ENCODE results near the gene SF3B4. TPM values are rescaled to one million over a fixed set of nuclear protein-coding genes. Genes with fewer than 3 reads are reported as not detected.

The SF3B4 gene
- total RNA-seq, 1 experiment from 2014 or later = 120 TPM

DNA sequence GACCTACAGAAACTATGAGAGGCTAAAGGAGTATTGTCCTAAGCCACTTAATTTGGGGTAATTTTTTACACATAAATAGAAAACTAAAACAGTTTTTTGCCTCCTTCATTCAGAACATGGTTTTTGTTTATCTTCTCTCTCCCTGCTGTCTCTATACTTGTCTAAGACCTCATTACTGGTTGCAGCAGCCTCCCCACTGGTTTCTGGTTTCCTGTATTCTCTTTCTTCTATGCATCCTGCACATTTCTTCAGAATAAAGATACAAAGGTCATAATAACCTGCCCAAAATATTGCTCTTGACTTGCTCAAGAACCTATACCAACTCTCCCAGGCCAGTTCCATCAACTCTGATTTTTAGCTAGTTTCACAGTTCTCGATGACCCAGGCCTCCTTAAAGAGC is 48.0 kb downstream of the SF3B4 start:
- Histone ChIP-seq H3K27me3 (ENCODE audit: control insufficient read depth, insufficient read depth, low read length) (no peaks in the 10 kb centered on the region), H3K9me3 (ENCODE audit: control insufficient read depth, insufficient read depth, low read depth, low read length) (no peaks in the 10 kb centered on the region), H3K4me1 (ENCODE audit: control insufficient read depth, insufficient read depth, low read length) (peaks cover 10% of the 10 kb centered on the region; the same call in 1 of the 2 replicates), H3K36me3 (ENCODE audit: control insufficient read depth, insufficient read depth, low read length) (no peaks in the 10 kb centered on the region), H3K27ac (ENCODE audit: low read length) (no peak overlapping the region; the same call in 1 of the 2 replicates), H3K4me3 (ENCODE audit: low read depth in 2 of 2, low read length in 2 of 2) (no peak overlapping the region)
- intact Hi-C loops (cut with micrococcal nuclease; ENCODE audit: unreplicated experiment) = no loop called here
- POLR2A ChIA-PET = no interaction called here
- no peak for TF ChIP-seq TCF7L2 (IDR thresholded peaks at IDR 0.05; ENCODE audit: low read depth, low read length)
- no peak for TF ChIP-seq REST (IDR thresholded peaks at IDR 0.05; ENCODE audit: insufficient read depth in 1 of 2, low read depth in 2 of 2, low read length in 1 of 2)
- TF ChIP-seq, protein P1, sequence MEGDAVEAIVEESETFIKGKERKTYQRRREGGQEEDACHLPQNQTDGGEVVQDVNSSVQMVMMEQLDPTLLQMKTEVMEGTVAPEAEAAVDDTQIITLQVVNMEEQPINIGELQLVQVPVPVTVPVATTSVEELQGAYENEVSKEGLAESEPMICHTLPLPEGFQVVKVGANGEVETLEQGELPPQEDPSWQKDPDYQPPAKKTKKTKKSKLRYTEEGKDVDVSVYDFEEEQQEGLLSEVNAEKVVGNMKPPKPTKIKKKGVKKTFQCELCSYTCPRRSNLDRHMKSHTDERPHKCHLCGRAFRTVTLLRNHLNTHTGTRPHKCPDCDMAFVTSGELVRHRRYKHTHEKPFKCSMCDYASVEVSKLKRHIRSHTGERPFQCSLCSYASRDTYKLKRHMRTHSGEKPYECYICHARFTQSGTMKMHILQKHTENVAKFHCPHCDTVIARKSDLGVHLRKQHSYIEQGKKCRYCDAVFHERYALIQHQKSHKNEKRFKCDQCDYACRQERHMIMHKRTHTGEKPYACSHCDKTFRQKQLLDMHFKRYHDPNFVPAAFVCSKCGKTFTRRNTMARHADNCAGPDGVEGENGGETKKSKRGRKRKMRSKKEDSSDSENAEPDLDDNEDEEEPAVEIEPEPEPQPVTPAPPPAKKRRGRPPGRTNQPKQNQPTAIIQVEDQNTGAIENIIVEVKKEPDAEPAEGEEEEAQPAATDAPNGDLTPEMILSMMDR (IDR thresholded peaks at IDR 0.05) = no peak
- TF ChIP-seq SIN3A (IDR thresholded peaks at IDR 0.05; ENCODE audit: borderline replicate concordance, insufficient read depth, low read depth, low read length) = no peak
- DNase-seq (ENCODE audit: low read depth, low spot score) (no peak), ATAC-seq (no peak)
- no TSS peak for BruUV-seq (replicated peaks)
- CTCF ChIA-PET = no interaction called here
- in situ Hi-C loops (cut with HindIII; ENCODE audit: low pct_unique_long_range_greater_than_20kb, low sequenced_read_pairs) = no loop called here

GRCh38 chr1:149877211-149877946 is 50.2 kb downstream of the SF3B4 start:
- Histone ChIP-seq H3K27me3 (ENCODE audit: control insufficient read depth, insufficient read depth, low read length) (no peaks in the 10 kb centered on the region), H3K36me3 (ENCODE audit: control insufficient read depth, insufficient read depth, low read length) (no peaks in the 10 kb centered on the region), H3K9me3 (ENCODE audit: control insufficient read depth, insufficient read depth, low read depth, low read length) (no peaks in the 10 kb centered on the region), H3K27ac (ENCODE audit: low read length) (no peak overlapping the region), H3K4me1 (ENCODE audit: control insufficient read depth, insufficient read depth, low read length) (no peaks in the 10 kb centered on the region), H3K4me3 (ENCODE audit: low read depth in 2 of 2, low read length in 2 of 2) (no peak overlapping the region)
- BruUV-seq (replicated peaks) = no TSS peak
- POLR2A ChIA-PET = no interaction called here
- in situ Hi-C loops (cut with HindIII; ENCODE audit: low pct_unique_long_range_greater_than_20kb, low sequenced_read_pairs) (no loop called here), intact Hi-C loops (cut with micrococcal nuclease; ENCODE audit: unreplicated experiment) (no loop called here)
- TF ChIP-seq REST (IDR thresholded peaks at IDR 0.05; ENCODE audit: insufficient read depth in 1 of 2, low read depth in 2 of 2, low read length in 1 of 2) = no peak
- TF ChIP-seq POLR2AphosphoS5 (IDR thresholded peaks at IDR 0.05; ENCODE audit: low read depth, low read length) = no peak
- TF ChIP-seq, protein P1 (IDR thresholded peaks at IDR 0.05) = no peak
- TF ChIP-seq SIN3A (IDR thresholded peaks at IDR 0.05; ENCODE audit: borderline replicate concordance, insufficient read depth, low read depth, low read length) = no peak
- TF ChIP-seq TCF7L2 (IDR thresholded peaks at IDR 0.05; ENCODE audit: low read depth, low read length) = no peak
- CTCF ChIA-PET = no interaction called here
- no peak for ATAC-seq
- no peak for DNase-seq (ENCODE audit: low read depth, low spot score)
